Activated CD4-positive, alpha-beta T cell treated with anti-CD3 and anti-CD28 coated beads, Interleukin-2, amount 50 U/mL, for 24 hours (primary cell): ENCODE measurements around the gene KLK3.
"Not testable (repeated sequence)": the region's sequence is repeated elsewhere in the genome, so short reads cannot be mapped to it uniquely, and the experiment has no call there.

ENCODE experiments used
- DNase-seq, 2 donors: peaks; one replicate each; pipeline ENCODE4 v3.0.0-alpha.2; 2020; ENCODE audit warnings: low read depth in 1 of 2, low spot score in 1 of 2

Gene KLK3

GRCh38 chr19:50859849-50860248 is 5.1 kb downstream of the KLK3 start:
- DNase-seq = no peak

- no peak for DNase-seq
Measured at GRCh38 chr19:50861010-50861409, 6.3 kb downstream of the KLK3 start.

GRCh38 chr19:50861496-50862286 is 7.0 kb downstream of the KLK3 start:
- DNase-seq = no peak

GRCh38 chr19:50869479-50869878 is 14.8 kb downstream of the KLK3 start:
- DNase-seq = no peak

GRCh38 chr19:50870417-50871089 is 15.8 kb downstream of the KLK3 start:
- DNase-seq = no peak

- no peak for DNase-seq
Measured at GRCh38 chr19:50873056-50873455, 18.3 kb downstream of the KLK3 start, which contains the start of gene KLK2. Gene KLK2, plus strand, starts transcription at chr19:50873439. Its CDS starts 35 bp downstream, at chr19:50873474.

GRCh38 chr19:50874211-50874610 is 19.5 kb downstream of the KLK3 start:
- DNase-seq = no peak

- no peak for DNase-seq
Measured at GRCh38 chr19:50875795-50876422, 21.2 kb downstream of the KLK3 start.

GRCh38 chr19:50876456-50876855 is 21.7 kb downstream of the KLK3 start:
- DNase-seq = no peak

GRCh38 chr19:50877338-50877737 is 22.6 kb downstream of the KLK3 start:
- DNase-seq = no peak

- DNase-seq = no peak
Measured at GRCh38 chr19:50878851-50879250, 24.1 kb downstream of the KLK3 start.

GRCh38 chr19:50880241-50880640 is 25.5 kb downstream of the KLK3 start:
- DNase-seq = no peak

GRCh38 chr19:50882188-50882587 is 27.5 kb downstream of the KLK3 start:
- DNase-seq = no peak

- DNase-seq = no peak
Measured at GRCh38 chr19:50889638-50890037, 34.9 kb downstream of the KLK3 start.

GRCh38 chr19:50890422-50891252 is 35.9 kb downstream of the KLK3 start:
- DNase-seq = no peak

- no peak for DNase-seq
Measured at GRCh38 chr19:50891253-50891625, 36.5 kb downstream of the KLK3 start.

GRCh38 chr19:50893047-50893736 is 38.5 kb downstream of the KLK3 start:
- no peak for DNase-seq

- DNase-seq = no peak
Measured at GRCh38 chr19:50894478-50895356, 40.0 kb downstream of the KLK3 start.

- DNase-seq = not testable (repeated sequence)
Measured at GRCh38 chr19:50896089-50896590, 41.4 kb downstream of the KLK3 start.
